HG03469 (cell line): ENCODE results near the gene KRT15.

Experiments
- ATAC-seq: cut with Tn5 transposase; IDR thresholded peaks from one replicate; pipeline ENCODE4 v1.9.1; 2021; ENCODE audit warnings: mild to moderate bottlenecking, moderate library complexity, moderate number of reproducible peaks; ENCODE audit not compliant: unreplicated experiment

Gene KRT15

GRCh38 chr17:41505809-41506767 lies 12.6 kb downstream of the KRT15 start:
- no peak for ATAC-seq

GRCh38 chr17:41505007-41505808 lies 13.5 kb downstream of the KRT15 start, which contains the start of gene KRT13:
Gene KRT13 (minus strand): TSS chr17:41505612. CDS start chr17:41505550, 62 bp downstream.
- ATAC-seq, result no peak

- no peak for ATAC-seq
Observed at GRCh38 chr17:41504246-41504977, 14.3 kb downstream of the KRT15 start.

GRCh38 chr17:41503202-41503601 lies 15.5 kb downstream of the KRT15 start:
- ATAC-seq, result no peak

- no peak for ATAC-seq
Observed at GRCh38 chr17:41500131-41500911, 18.4 kb downstream of the KRT15 start.

GRCh38 chr17:41499714-41500113 lies 19.0 kb downstream of the KRT15 start:
- no peak for ATAC-seq

GRCh38 chr17:41498276-41498675 lies 20.4 kb downstream of the KRT15 start:
- no peak for ATAC-seq

- ATAC-seq, result no peak
Observed at GRCh38 chr17:41496803-41497484, 21.7 kb downstream of the KRT15 start.

GRCh38 chr17:41494524-41494923 lies 24.2 kb downstream of the KRT15 start:
- no peak for ATAC-seq

- no peak for ATAC-seq
Observed at GRCh38 chr17:41492771-41493170, 25.9 kb downstream of the KRT15 start.

- ATAC-seq, result no peak
Observed at GRCh38 chr17:41492351-41492750, 26.3 kb downstream of the KRT15 start.

- ATAC-seq, result no peak
Observed at GRCh38 chr17:41491476-41491875, 27.2 kb downstream of the KRT15 start.

GRCh38 chr17:41490000-41490990 lies 28.4 kb downstream of the KRT15 start:
- no peak for ATAC-seq

GRCh38 chr17:41489531-41489930 lies 29.2 kb downstream of the KRT15 start, which contains the start of gene KRT36:
Gene KRT36 (minus strand): TSS chr17:41489910. CDS start chr17:41489864, 46 bp downstream.
- ATAC-seq, result no peak

- ATAC-seq, result no peak
Observed at GRCh38 chr17:41486809-41487530, 31.7 kb downstream of the KRT15 start.

- no peak for ATAC-seq
Observed at GRCh38 chr17:41486316-41486715, 32.4 kb downstream of the KRT15 start.
